RWPE1 (cell line): Measurements from ENCODE around the gene EEF2KMT.
"Not testable (repeated sequence)": the region's sequence is repeated elsewhere in the genome, so short reads cannot be mapped to it uniquely, and the experiment has no call there.

ENCODE experiments used
- CTCF ChIA-PET: fragments of 350-600 bp; sonication (Branson Sonifier 250); formaldehyde crosslinking; extraction: SDS; loops from one replicate; lab custom pipeline; 2021; lab: Yijun Ruan, JAX
- POLR2A ChIA-PET: fragments of 400-600 bp; formaldehyde crosslinking; extraction: SDS; loops from one replicate; lab custom pipeline; 2020; ENCODE audit warnings: antibody characterized with exemption; ENCODE audit not compliant: low non-redundant PET; lab: Yijun Ruan, JAX
- DNase-seq: peaks from one replicate; pipeline ENCODE4 v3.0.0; 2012; ENCODE audit warnings: low spot score
- H3K27ac ChIP-seq: fragments of 450-650 bp; 2 replicates; pipeline ENCODE4 v1.5.1; 2017
- CTCF ChIP-seq: fragments of 450-650 bp; conservative IDR thresholded peaks from 2 replicates; pipeline ENCODE4 v1.5.1; 2017; ENCODE audit warnings: low read depth, mild to moderate bottlenecking

The EEF2KMT gene

GRCh38 chr16:5085716-5086115, 11.9 kb downstream of the EEF2KMT start:
- DNase-seq, POLR2A ChIA-PET, H3K27ac ChIP-seq: not testable (repeated sequence)
- CTCF ChIA-PET: interaction anchor here (0.6 kb wide), 1 partner anchor 30 kb away, joined by 3 read pairs; no protein-coding TSS in a partner anchor

- H3K27ac ChIP-seq, POLR2A ChIA-PET, DNase-seq, CTCF ChIA-PET: not testable (repeated sequence)
- TF ChIP-seq CTCF: peak; percentile 56
Observed at GRCh38 chr16:5084802-5085201, 12.8 kb downstream of the EEF2KMT start.

GRCh38 chr16:5084099-5084731, 13.4 kb downstream of the EEF2KMT start:
- POLR2A ChIA-PET, CTCF ChIA-PET, H3K27ac ChIP-seq, DNase-seq: not testable (repeated sequence)

- CTCF ChIA-PET, POLR2A ChIA-PET, DNase-seq: not testable (repeated sequence)
Observed at GRCh38 chr16:5083646-5084045, 13.9 kb downstream of the EEF2KMT start.

GRCh38 chr16:5080996-5081395, 16.6 kb downstream of the EEF2KMT start:
- H3K27ac ChIP-seq, DNase-seq, POLR2A ChIA-PET, CTCF ChIA-PET: not testable (repeated sequence)

More at GRCh38 chr16:5083646-5084045, 13.9 kb downstream of the EEF2KMT start:
- H3K27ac ChIP-seq: peak overlapping the region; percentile 12

- POLR2A ChIA-PET, H3K27ac ChIP-seq, DNase-seq, CTCF ChIA-PET: not testable (repeated sequence)
Observed at GRCh38 chr16:5080461-5080860, 17.1 kb downstream of the EEF2KMT start.

- CTCF ChIA-PET: no interaction called here
- no peak overlapping the region for H3K27ac ChIP-seq
- no peak for TF ChIP-seq CTCF
- POLR2A ChIA-PET: no interaction called here
- DNase-seq: no peak
Observed at GRCh38 chr16:5078626-5079025, 19.0 kb downstream of the EEF2KMT start.

- DNase-seq: no peak
- H3K27ac ChIP-seq: no peak overlapping the region
- ChIA-PET POLR2A (no interaction called here), CTCF (interaction anchor here (0.6 kb wide), 1 partner anchor 395 kb away, joined by 3 read pairs; no protein-coding TSS in a partner anchor)
- TF ChIP-seq CTCF: no peak
Observed at GRCh38 chr16:5077304-5077703, 20.3 kb downstream of the EEF2KMT start.

GRCh38 chr16:5075637-5076036, 22.0 kb downstream of the EEF2KMT start:
- CTCF ChIA-PET: no interaction called here
- POLR2A ChIA-PET: no interaction called here
- no peak for TF ChIP-seq CTCF
- H3K27ac ChIP-seq: no peak overlapping the region
- DNase-seq: no peak

- POLR2A ChIA-PET, H3K27ac ChIP-seq, DNase-seq: not testable (repeated sequence)
- CTCF ChIA-PET: interaction anchor here (0.6 kb wide), 1 partner anchor 49 kb away, joined by 3 read pairs; no protein-coding TSS in a partner anchor
Observed at GRCh38 chr16:5073771-5074170, 23.8 kb downstream of the EEF2KMT start.
